NT2/D1 (cell line): Measurements from ENCODE around the gene SDR42E2.

Experiments used
- DNase-seq: peaks from one replicate; pipeline ENCODE4 v3.0.0-alpha.2; 2011; ENCODE audit warnings: low read depth, low spot score
- H3K27me3 ChIP-seq: 2 replicates; pipeline ENCODE4 v1.6.0; 2011; ENCODE audit warnings: mild to moderate bottlenecking; ENCODE audit not compliant: insufficient read length, insufficient read depth
- H3K36me3 ChIP-seq: 2 replicates; pipeline ENCODE4 v1.6.1; 2011; ENCODE audit warnings: mild to moderate bottlenecking, low read length, mixed read lengths; ENCODE audit not compliant: insufficient read depth, insufficient read length
- H3K4me1 ChIP-seq: 2 replicates; pipeline ENCODE4 v1.5.1; 2011; ENCODE audit not compliant: insufficient read depth, insufficient read length
- H3K4me3 ChIP-seq: 2 replicates; pipeline ENCODE4 v1.5.1; 2011; ENCODE audit warnings: low read depth; ENCODE audit not compliant: insufficient read length
- H3K9ac ChIP-seq: 2 replicates; pipeline ENCODE4 v1.6.0; 2011; ENCODE audit warnings: low read depth; ENCODE audit not compliant: insufficient read length
- H3K9me3 ChIP-seq: 2 replicates; pipeline ENCODE4 v1.5.1; 2011; ENCODE audit warnings: mild to moderate bottlenecking, low read length; ENCODE audit not compliant: insufficient read depth
- SUZ12 ChIP-seq: IDR thresholded peaks from 2 replicates; pipeline ENCODE4 v1.6.1; 2011; ENCODE audit not compliant: insufficient read length, insufficient read depth; ENCODE audit errors: extremely low read depth
- YY1 ChIP-seq: IDR thresholded peaks from 2 replicates; pipeline ENCODE4 v1.6.1; 2011; ENCODE audit not compliant: insufficient read length, insufficient read depth
- ZNF274 ChIP-seq: IDR thresholded peaks from 2 replicates; pipeline ENCODE4 v1.6.1; 2011; ENCODE audit warnings: mild to moderate bottlenecking, low read depth, low read length

Gene SDR42E2

DNA sequence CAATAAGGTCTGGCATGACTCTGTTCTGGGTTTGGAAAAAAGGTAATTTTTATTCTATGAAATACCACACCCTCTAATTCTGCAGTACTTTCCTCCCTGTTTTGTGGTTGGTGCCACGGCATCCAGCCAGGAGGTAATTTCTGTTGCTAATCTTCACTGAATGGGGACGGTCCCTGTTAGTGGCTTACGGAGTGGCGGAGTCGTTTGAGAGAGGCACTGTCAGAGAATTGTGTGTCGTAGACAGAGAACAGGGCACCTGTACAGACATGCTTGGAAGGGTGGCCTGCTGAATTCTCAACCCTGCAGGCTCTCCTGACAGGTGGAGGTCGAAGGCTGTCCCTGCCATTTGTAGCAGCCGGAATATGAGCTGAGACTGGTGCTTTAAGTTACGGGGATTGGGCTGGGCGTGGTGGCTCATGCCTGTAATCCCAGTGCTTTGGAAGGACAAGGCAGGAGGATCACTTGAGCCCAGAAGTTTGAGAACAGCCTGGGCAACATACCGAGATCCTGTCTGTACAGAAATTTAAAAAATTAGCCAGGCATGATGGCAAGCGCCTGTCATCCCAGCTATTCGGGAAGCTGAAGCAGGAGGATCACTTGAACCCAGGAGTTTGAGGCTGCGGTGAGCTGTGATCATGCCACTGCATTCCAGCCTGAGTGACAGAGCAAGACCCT lies 77.0 kb downstream of the SDR42E2 start:
- peaks cover 15% of the 10 kb centered on the region for H3K36me3 ChIP-seq
- no peaks in the 10 kb centered on the region for H3K27me3 ChIP-seq
- no peaks in the 10 kb centered on the region for H3K9me3 ChIP-seq
- no peaks in the 10 kb centered on the region for H3K4me1 ChIP-seq
- TF ChIP-seq YY1, result no peak
- no peak for TF ChIP-seq SUZ12
- no peak for TF ChIP-seq ZNF274
- H3K4me3 ChIP-seq, result no peak overlapping the region
- no peak for DNase-seq
- H3K9ac ChIP-seq, result no peak overlapping the region

DNA sequence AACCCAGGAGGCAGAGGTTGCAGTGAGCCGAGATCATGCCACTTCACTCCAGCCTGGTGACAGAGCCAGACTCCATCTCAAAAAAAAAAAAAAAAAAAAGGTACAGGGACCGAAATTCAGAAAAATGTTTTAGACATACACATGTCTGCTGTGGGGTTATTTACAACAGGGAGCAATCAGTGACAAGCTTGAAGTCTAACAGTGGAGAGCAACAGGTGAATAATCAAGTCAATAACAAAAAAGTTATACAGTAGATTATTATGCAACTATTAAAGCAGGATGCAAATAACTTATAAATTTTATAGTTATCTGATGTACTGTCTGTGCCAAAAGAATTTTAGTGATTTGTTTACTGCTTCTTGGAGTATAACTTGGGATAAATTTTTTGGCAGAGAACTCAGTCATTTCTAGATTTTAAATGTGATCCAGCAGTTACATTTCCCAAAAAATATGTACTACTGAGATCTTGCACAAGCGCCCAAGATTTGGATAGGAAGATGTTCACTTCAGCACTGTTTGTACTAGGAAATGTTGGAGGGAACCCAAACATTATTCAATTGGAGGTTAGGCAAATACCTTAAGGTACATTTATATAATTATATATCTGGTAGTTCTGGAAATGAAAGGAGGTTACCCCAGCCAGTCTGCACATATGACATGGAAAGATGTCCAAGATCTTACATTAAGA lies 77.9 kb downstream of the SDR42E2 start:
- H3K4me1 ChIP-seq, result no peaks in the 10 kb centered on the region
- no peaks in the 10 kb centered on the region for H3K9me3 ChIP-seq
- H3K4me3 ChIP-seq, result no peak overlapping the region
- H3K9ac ChIP-seq, result no peak overlapping the region
- TF ChIP-seq SUZ12 (no peak), ZNF274 (no peak), YY1 (no peak)
- H3K27me3 ChIP-seq, result no peaks in the 10 kb centered on the region
- no peak for DNase-seq
- peaks cover 24% of the 10 kb centered on the region for H3K36me3 ChIP-seq
